DOHH2 (cell line): Measurements from ENCODE around the gene SMAD5.
A peak's percentile ranks its signal among the peaks of the same experiment; 100 is the strongest.

ENCODE experiments used
- H3F3A ChIP-seq: fragments of 200-600 bp; sonication (generic), shearing (Covaris generic); 2 replicates; pipeline ENCODE4 v1.6.0; 2016; ENCODE audit warnings: antibody characterized with exemption, mild to moderate bottlenecking; ENCODE audit not compliant: control insufficient read depth, insufficient read depth
- H3K27ac ChIP-seq: fragments of 200-600 bp; sonication (generic); 2 replicates; pipeline ENCODE4 v1.5.1; 2014; ENCODE audit warnings: low read depth, mild to moderate bottlenecking, low read length, moderate library complexity
- H3K27me3 ChIP-seq: fragments of 200-600 bp; sonication (generic); 2 replicates; pipeline ENCODE4 v1.6.1; 2014; ENCODE audit warnings: mild to moderate bottlenecking, low read length, mixed read lengths; ENCODE audit not compliant: control insufficient read depth
- H3K36me3 ChIP-seq: fragments of 200-600 bp; sonication (generic); 2 replicates; pipeline ENCODE4 v1.6.1; 2014; ENCODE audit warnings: mild to moderate bottlenecking, low read length, moderate library complexity, mixed read lengths; ENCODE audit not compliant: control insufficient read depth
- H3K4me1 ChIP-seq: fragments of 200-600 bp; sonication (generic); 2 replicates; pipeline ENCODE4 v1.6.1; 2014; ENCODE audit warnings: mild to moderate bottlenecking, low read length, mixed read lengths; ENCODE audit not compliant: control insufficient read depth
- H3K4me2 ChIP-seq: fragments of 200-600 bp; sonication (generic); 2 replicates; pipeline ENCODE4 v1.6.0; 2014; ENCODE audit warnings: mild to moderate bottlenecking, low read length, moderate library complexity
- H3K4me3 ChIP-seq: fragments of 200-600 bp; sonication (generic); 2 replicates; pipeline ENCODE4 v1.5.1; 2014; ENCODE audit warnings: mild to moderate bottlenecking, low read length, mixed read lengths
- H3K79me2 ChIP-seq: fragments of 200-600 bp; sonication (generic); 2 replicates; pipeline ENCODE4 v1.6.1; 2014; ENCODE audit warnings: mild to moderate bottlenecking, low read length, mixed read lengths; ENCODE audit not compliant: control insufficient read depth
- H3K9me2 ChIP-seq: fragments of 200-600 bp; sonication (generic); replicated peaks from 2 replicates; pipeline ENCODE4 v1.6.1; 2014; ENCODE audit warnings: mild to moderate bottlenecking, low read length, mixed read lengths; ENCODE audit not compliant: control insufficient read depth
- H3K9me3 ChIP-seq: fragments of 200-600 bp; sonication (generic); 2 replicates; pipeline ENCODE4 v1.6.1; 2014; ENCODE audit warnings: antibody characterized with exemption, low read length, mixed read lengths; ENCODE audit not compliant: control insufficient read depth, insufficient read depth
- H4K20me1 ChIP-seq: fragments of 200-600 bp; sonication (generic); 2 replicates; pipeline ENCODE4 v1.6.0; 2014; ENCODE audit warnings: low read depth, mild to moderate bottlenecking, antibody characterized with exemption, low read length, moderate library complexity; ENCODE audit not compliant: control insufficient read depth, insufficient read depth
- CTCF ChIP-seq: fragments of 200-600 bp; sonication (generic); IDR thresholded peaks from one replicate; pipeline ENCODE4 v1.5.1; 2014; ENCODE audit warnings: antibody characterized with exemption, mild to moderate bottlenecking, low read depth, low read length; ENCODE audit not compliant: poor library complexity, severe bottlenecking
- EZH2phosphoT487 ChIP-seq: fragments of 200-600 bp; sonication (generic); IDR thresholded peaks from 2 replicates; pipeline ENCODE4 v1.6.1; 2017; ENCODE audit warnings: borderline replicate concordance, mild to moderate bottlenecking, antibody characterized with exemption, low read length, moderate library complexity, mixed read lengths

The SMAD5 gene

GRCh38 chr5:136211282-136212040 is 78.8 kb downstream of the SMAD5 start:
- TF ChIP-seq CTCF = no peak
- no peak for TF ChIP-seq EZH2phosphoT487
- H3K4me3 ChIP-seq = no peak overlapping the region
- H3F3A ChIP-seq = no peaks in the 10 kb centered on the region
- no peak overlapping the region for H3K27ac ChIP-seq
- no peaks in the 10 kb centered on the region for H3K4me1 ChIP-seq
- no peaks in the 10 kb centered on the region for H3K79me2 ChIP-seq
- H3K9me3 ChIP-seq = no peaks in the 10 kb centered on the region
- no peaks in the 10 kb centered on the region for H4K20me1 ChIP-seq
- no peaks in the 10 kb centered on the region for H3K9me2 ChIP-seq
- no peaks in the 10 kb centered on the region for H3K36me3 ChIP-seq
- H3K4me2 ChIP-seq = no peak overlapping the region
- peaks cover 10% of the 10 kb centered on the region for H3K27me3 ChIP-seq

GRCh38 chr5:136212252-136212721 is 79.6 kb downstream of the SMAD5 start:
- peaks cover 10% of the 10 kb centered on the region for H3K27me3 ChIP-seq
- no peaks in the 10 kb centered on the region for H3K9me2 ChIP-seq
- no peaks in the 10 kb centered on the region for H3F3A ChIP-seq
- no peaks in the 10 kb centered on the region for H3K4me1 ChIP-seq
- H3K36me3 ChIP-seq = no peaks in the 10 kb centered on the region
- no peak overlapping the region for H3K4me3 ChIP-seq
- H4K20me1 ChIP-seq = no peaks in the 10 kb centered on the region
- no peaks in the 10 kb centered on the region for H3K79me2 ChIP-seq
- H3K27ac ChIP-seq = no peak overlapping the region
- H3K9me3 ChIP-seq = no peaks in the 10 kb centered on the region
- no peak overlapping the region for H3K4me2 ChIP-seq
- TF ChIP-seq EZH2phosphoT487 (no peak), CTCF (peak; percentile 99)

- Histone ChIP-seq H3K27ac (no peak overlapping the region), H4K20me1 (no peaks in the 10 kb centered on the region), H3K9me2 (no peaks in the 10 kb centered on the region), H3K4me1 (no peaks in the 10 kb centered on the region), H3K4me2 (no peak overlapping the region), H3F3A (no peaks in the 10 kb centered on the region), H3K79me2 (no peaks in the 10 kb centered on the region), H3K36me3 (no peaks in the 10 kb centered on the region), H3K9me3 (no peaks in the 10 kb centered on the region), H3K4me3 (no peak overlapping the region), H3K27me3 (peaks cover 13% of the 10 kb centered on the region)
- no peak for TF ChIP-seq EZH2phosphoT487
- TF ChIP-seq CTCF = no peak
These were observed 81.4 kb downstream of the SMAD5 start for GRCh38 chr5:136213919-136214493.
